CD14-positive monocyte (primary cell): ENCODE results near the gene FAM3A. TPM values are rescaled to one million over a fixed set of nuclear protein-coding genes. Genes with fewer than 3 reads are reported as not detected.

Experiments used
- DNase-seq, 3 donors: peaks; one replicate each; pipeline ENCODE4 v3.0.0-alpha.2; 2011 to 2022
- H2AFZ ChIP-seq: 2 replicates; pipeline ENCODE4 v1.6.0; 2012; ENCODE audit warnings: mild to moderate bottlenecking, low read depth, low read length, inconsistent platforms; ENCODE audit not compliant: insufficient read depth, poor library complexity, severe bottlenecking
- H3K27ac ChIP-seq, 2 donors: 1 replicate in 1 of 2; 2 replicates in 1 of 2; pipeline ENCODE4 v1.5.1; 2012 to 2013; ENCODE audit warnings: low read length in 2 of 2, control low read depth in 1 of 2, inconsistent platforms in 1 of 2, low read depth in 1 of 2, mild to moderate bottlenecking in 1 of 2
- H3K27me3 ChIP-seq, 2 donors: one replicate each; pipeline versions ENCODE4 v1.6.0 to v1.6.1; 2011 to 2013; ENCODE audit warnings: low read length in 2 of 2; ENCODE audit not compliant: control insufficient read depth in 2 of 2, insufficient read depth in 2 of 2
- H3K36me3 ChIP-seq, 2 donors: replicated peaks in 1 of 2; 1 replicate in 1 of 2; 2 replicates in 1 of 2; pipeline versions ENCODE4 v1.5.1 to v1.6.1; 2012 to 2013; ENCODE audit warnings: low read length in 2 of 2, control low read depth in 1 of 2, inconsistent platforms in 1 of 2, mild to moderate bottlenecking in 1 of 2; ENCODE audit not compliant: insufficient read depth in 2 of 2, control insufficient read depth in 1 of 2
- H3K4me1 ChIP-seq, 2 donors: 1 replicate in 1 of 2; 2 replicates in 1 of 2; pipeline versions ENCODE4 v1.5.1 to v1.6.1; 2012 to 2013; ENCODE audit warnings: low read length in 2 of 2, control low read depth in 1 of 2, inconsistent platforms in 1 of 2, mild to moderate bottlenecking in 1 of 2, moderate library complexity in 1 of 2; ENCODE audit not compliant: insufficient read depth in 2 of 2, control insufficient read depth in 1 of 2
- H3K4me2 ChIP-seq: replicated peaks from 2 replicates; pipeline ENCODE3; 2012; ENCODE audit warnings: low read length, moderate library complexity, mild to moderate bottlenecking; ENCODE audit not compliant: poor library complexity, severe bottlenecking; ENCODE audit errors: extremely low read depth
- H3K4me3 ChIP-seq, 3 experiments: fragments of 200-600 bp in 1 of 3; sonication (generic) in 1 of 3; replicated peaks in 1 of 3; 1 replicate in 2 of 3; 2 replicates in 1 of 3; pipeline ENCODE4 v1.5.1; 2011 to 2013; ENCODE audit warnings: low read length in 3 of 3, mild to moderate bottlenecking in 3 of 3, control low read depth in 2 of 3, low read depth in 2 of 3, inconsistent platforms in 1 of 3, moderate library complexity in 1 of 3
- H3K79me2 ChIP-seq: 2 replicates; pipeline ENCODE4 v1.6.0; 2012; ENCODE audit warnings: mild to moderate bottlenecking, control low read depth, inconsistent platforms, low read length, moderate library complexity; ENCODE audit not compliant: insufficient read depth
- H3K9ac ChIP-seq: 2 replicates; pipeline ENCODE4 v1.6.0; 2017; ENCODE audit warnings: low read length, mild to moderate bottlenecking; ENCODE audit not compliant: insufficient read depth, poor library complexity, severe bottlenecking
- H3K9me3 ChIP-seq, 2 donors: replicated peaks in 1 of 2; 1 replicate in 1 of 2; 2 replicates in 1 of 2; pipeline versions ENCODE4 v1.5.1 to v1.6.1; 2012 to 2013; ENCODE audit warnings: low read length in 2 of 2, control low read depth in 1 of 2; ENCODE audit not compliant: control insufficient read depth in 1 of 2, insufficient read depth in 1 of 2
- H4K20me1 ChIP-seq: 2 replicates; pipeline ENCODE4 v1.6.0; 2012; ENCODE audit warnings: mild to moderate bottlenecking, low read length, control low read depth, moderate library complexity; ENCODE audit not compliant: insufficient read depth
- H3K27ac Mint-ChIP-seq, 7 donors: one replicate each; pipeline ENCODE4 v1.8.0; 2020; ENCODE audit warnings: mild to moderate bottlenecking in 7 of 7, mixed read lengths in 7 of 7, moderate library complexity in 6 of 7, inconsistent platforms in 2 of 7
- H3K27me3 Mint-ChIP-seq, 3 donors: one replicate each; pipeline ENCODE4 v1.8.0; 2021 to 2022; ENCODE audit warnings: low read depth in 3 of 3, mild to moderate bottlenecking in 3 of 3, mixed read lengths in 3 of 3, moderate library complexity in 3 of 3, inconsistent platforms in 1 of 3
- H3K36me3 Mint-ChIP-seq, 2 donors: one replicate each; pipeline ENCODE4 v1.8.0; 2020; ENCODE audit warnings: mixed read lengths in 2 of 2, inconsistent platforms in 1 of 2, mild to moderate bottlenecking in 1 of 2
- H3K4me1 Mint-ChIP-seq: one replicate; pipeline ENCODE4 v1.8.0; 2020; ENCODE audit warnings: mild to moderate bottlenecking, mixed read lengths
- H3K4me3 Mint-ChIP-seq, 2 donors: one replicate each; pipeline ENCODE4 v1.8.0; 2020; ENCODE audit warnings: mild to moderate bottlenecking in 2 of 2, mixed read lengths in 2 of 2, moderate library complexity in 1 of 2
- H3K9me3 Mint-ChIP-seq, 7 donors: one replicate each; pipeline ENCODE4 v1.8.0; 2020 to 2022; ENCODE audit warnings: mixed read lengths in 7 of 7, mild to moderate bottlenecking in 6 of 7, moderate library complexity in 6 of 7, inconsistent platforms in 2 of 7
- CTCF ChIP-seq: fragments of 200-600 bp; IDR thresholded peaks from one replicate; pipeline ENCODE4 v1.8.0; 2022; ENCODE audit warnings: antibody characterized with exemption, mild to moderate bottlenecking
- WGBS: methylation state at CpG from one replicate; pipeline ENCODE4 v1.1.5; 2013; ENCODE audit warnings: missing lambda C conversion rate; ENCODE audit not compliant: insufficient coverage; 5-methylcytosine and 5-hydroxymethylcytosine counted together
- intact Hi-C, 2 donors: fragments of 100-400 bp; cut with micrococcal nuclease; formaldehyde crosslinking; loops; one replicate each; pipeline versions ENCODE4 v1.15.0 to v1.15.1; 2023
- polyA plus RNA-seq, 3 donors: library from polyadenylated mRNA; depleted of rRNA in 1 of 3; unstranded in 2 of 3; stranded (reverse) in 1 of 3; fragments of 300-500 nt in 2 of 3; fragments of >200 nt in 1 of 3; fragmentation: Illumina TruSeq in 2 of 3; gene quantifications; 1 replicate in 2 of 3; 2 replicates in 1 of 3; pipeline ENCODE4 v1.2.3, GENCODE V29; 2012 to 2021

The FAM3A gene
- polyA plus RNA-seq, 3 donors: 14.5 to 26.5 (median 16.3) TPM

- Histone ChIP-seq H3K27ac (no peak overlapping the region), H3K9ac (no peak overlapping the region), H3K4me3 (no peak overlapping the region), H3K4me1 (no peaks in the 10 kb centered on the region), H4K20me1 (no peaks in the 10 kb centered on the region), H2AFZ (no peak overlapping the region), H3K79me2 (no peaks in the 10 kb centered on the region), H3K9me3 (peaks cover 0 to 4% of the 10 kb centered on the region in 2 donors), H3K36me3 (no peaks in the 10 kb centered on the region), H3K4me2 (no peak overlapping the region), H3K27me3 (no peaks in the 10 kb centered on the region)
- intact Hi-C loops: no loop called here
- 93% methylated on average over 7 of the region's 23 CpGs for WGBS
- no peaks in the 10 kb centered on the region for H3K4me1 Mint-ChIP-seq
- no peaks in the 10 kb centered on the region for H3K36me3 Mint-ChIP-seq
- DNase-seq: no peak
- TF ChIP-seq CTCF: no peak
- H3K27ac Mint-ChIP-seq: no peak overlapping the region
- peaks cover 0 to 10% (median 2%) of the 10 kb centered on the region in 7 donors for H3K9me3 Mint-ChIP-seq
- H3K4me3 Mint-ChIP-seq: no peak overlapping the region
- H3K27me3 Mint-ChIP-seq: peaks cover 0 to 10% (median 2%) of the 10 kb centered on the region in 3 donors
Observed at GRCh38 chrX:154471839-154472684, 44.0 kb downstream of the FAM3A start.

GRCh38 chrX:154470914-154471568 lies 45.0 kb downstream of the FAM3A start:
- intact Hi-C loops: no loop called here
- Mint-ChIP-seq H3K9me3 (peaks cover 0 to 7% (median 2%) of the 10 kb centered on the region in 7 donors), H3K27me3 (peaks cover 0 to 4% (median 2%) of the 10 kb centered on the region in 3 donors), H3K27ac (no peak overlapping the region), H3K4me3 (no peak overlapping the region), H3K4me1 (no peaks in the 10 kb centered on the region), H3K36me3 (no peaks in the 10 kb centered on the region)
- no peak for TF ChIP-seq CTCF
- Histone ChIP-seq H3K79me2 (no peaks in the 10 kb centered on the region), H2AFZ (no peak overlapping the region), H3K36me3 (no peaks in the 10 kb centered on the region), H3K4me1 (no peaks in the 10 kb centered on the region), H3K27ac (no peak overlapping the region), H3K4me3 (no peak overlapping the region), H3K9ac (no peak overlapping the region), H4K20me1 (no peaks in the 10 kb centered on the region), H3K4me2 (no peak overlapping the region), H3K27me3 (no peaks in the 10 kb centered on the region), H3K9me3 (peaks cover 0 to 4% of the 10 kb centered on the region in 2 donors)
- no peak for DNase-seq
- no CpG with 5 or more reads among the region's 23 CpGs for WGBS
